Uterus (tissue), 4 donors: ENCODE results near the gene RBM14. TPM values are rescaled to one million over a fixed set of nuclear protein-coding genes. Genes with fewer than 3 reads are reported as not detected.

Experiments used
- DNase-seq, 2 donors: peaks; one replicate each; pipeline ENCODE4 v3.0.0-alpha.2; 2019 to 2020
- H3K27ac ChIP-seq, 2 donors: fragments of 200-600 bp; sonication (generic); 1 replicate in 1 of 2; 2 replicates in 1 of 2; pipeline ENCODE4 v1.5.1; 2016 to 2018
- H3K27me3 ChIP-seq, 2 donors: fragments of 200-600 bp; sonication (generic); one replicate each; pipeline ENCODE4 v1.5.1; 2018 to 2019; ENCODE audit warnings: control low read depth in 1 of 2
- H3K36me3 ChIP-seq, 2 donors: fragments of 200-600 bp; sonication (generic); one replicate each; pipeline ENCODE4 v1.5.1; 2019; ENCODE audit warnings: control low read depth in 1 of 2
- H3K4me1 ChIP-seq, 2 donors: fragments of 200-600 bp; sonication (generic); one replicate each; pipeline ENCODE4 v1.5.1; 2018 to 2019; ENCODE audit warnings: control low read depth in 1 of 2
- H3K4me3 ChIP-seq, 2 donors: fragments of 200-600 bp; sonication (generic); 1 replicate in 1 of 2; 2 replicates in 1 of 2; pipeline ENCODE4 v1.5.1; 2018 to 2019; ENCODE audit warnings: mild to moderate bottlenecking in 1 of 2
- H3K9me3 ChIP-seq, 2 donors: fragments of 200-600 bp; sonication (generic); one replicate each; pipeline ENCODE4 v1.5.1; 2019; ENCODE audit warnings: control low read depth in 1 of 2
- POLR2A ChIP-seq, 2 donors: fragments of 450-650 bp; IDR thresholded peaks; one replicate each; pipeline ENCODE4 v1.6.1; 2016; ENCODE audit warnings: antibody characterized with exemption in 2 of 2, mild to moderate bottlenecking in 1 of 2, moderate library complexity in 1 of 2
- intact Hi-C: fragments of 100-400 bp; cut with DNase I; formaldehyde crosslinking; loops from one replicate; pipeline ENCODE4 v1.15.1; 2023; ENCODE audit warnings: low total_unique reads
- total RNA-seq, 4 donors: library from RNA; depleted of rRNA in 3 of 4; stranded (reverse); fragments of >200 nt in 3 of 4; gene quantifications; one replicate each; pipeline versions ENCODE4 v1.1.0 to v1.2.4, GENCODE V29; 2014 to 2023
- TF ChIP-seq, protein P1 (sequence below), 4 experiments: fragments of 200-600 bp in 2 of 4; fragments of 450-650 bp in 2 of 4; sonication (generic) in 2 of 4; IDR thresholded peaks; one replicate each; pipeline ENCODE4 v1.5.1; 2016 to 2019; ENCODE audit warnings: antibody characterized with exemption in 4 of 4, mild to moderate bottlenecking in 2 of 4, moderate library complexity in 1 of 4
- donor health status: DM: yes; HTN: yes; CAD: no.

RBM14 gene
- total RNA-seq, 4 donors from 2014 or later = 15.1 to 86.4 (median 53.2) TPM

DNA sequence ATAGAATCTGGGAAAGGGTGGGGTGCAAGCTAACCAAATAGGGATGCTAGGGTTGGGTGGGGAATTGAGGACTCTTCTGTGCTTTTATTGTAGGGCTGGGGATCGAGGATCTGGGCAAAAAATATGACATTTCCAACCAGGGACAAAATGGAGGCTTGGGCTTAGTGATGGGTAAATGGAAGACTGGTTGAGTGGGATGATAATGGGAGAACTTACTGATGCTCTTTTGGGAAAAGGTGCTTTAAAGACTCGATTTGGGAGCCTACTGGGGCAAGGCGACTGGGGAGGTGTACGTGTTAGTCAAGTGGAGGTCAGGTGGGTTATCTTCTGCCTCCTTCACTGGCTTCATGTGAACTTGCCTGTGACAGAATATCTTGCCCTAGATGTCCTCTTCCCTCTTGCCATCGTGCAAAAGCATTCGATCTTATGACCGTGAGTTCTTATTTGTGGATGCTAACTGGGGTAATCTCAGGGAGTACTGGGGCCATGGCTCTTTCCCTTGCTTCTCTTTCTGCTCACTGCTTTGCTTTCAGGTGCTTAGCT, 11.7 kb downstream of the RBM14 start:
- Histone ChIP-seq H3K9me3 (no peaks in the 10 kb centered on the region), H3K36me3 (no peaks in the 10 kb centered on the region), H3K27ac (no peak overlapping the region), H3K4me3 (no peak overlapping the region), H3K27me3 (no peaks in the 10 kb centered on the region), H3K4me1 (peaks cover 0 to 3% of the 10 kb centered on the region in 2 donors)
- intact Hi-C loops = no loop called here
- no peak for DNase-seq
- TF ChIP-seq POLR2A (IDR thresholded peaks at IDR 0.05) = no peak
- TF ChIP-seq, protein P1, sequence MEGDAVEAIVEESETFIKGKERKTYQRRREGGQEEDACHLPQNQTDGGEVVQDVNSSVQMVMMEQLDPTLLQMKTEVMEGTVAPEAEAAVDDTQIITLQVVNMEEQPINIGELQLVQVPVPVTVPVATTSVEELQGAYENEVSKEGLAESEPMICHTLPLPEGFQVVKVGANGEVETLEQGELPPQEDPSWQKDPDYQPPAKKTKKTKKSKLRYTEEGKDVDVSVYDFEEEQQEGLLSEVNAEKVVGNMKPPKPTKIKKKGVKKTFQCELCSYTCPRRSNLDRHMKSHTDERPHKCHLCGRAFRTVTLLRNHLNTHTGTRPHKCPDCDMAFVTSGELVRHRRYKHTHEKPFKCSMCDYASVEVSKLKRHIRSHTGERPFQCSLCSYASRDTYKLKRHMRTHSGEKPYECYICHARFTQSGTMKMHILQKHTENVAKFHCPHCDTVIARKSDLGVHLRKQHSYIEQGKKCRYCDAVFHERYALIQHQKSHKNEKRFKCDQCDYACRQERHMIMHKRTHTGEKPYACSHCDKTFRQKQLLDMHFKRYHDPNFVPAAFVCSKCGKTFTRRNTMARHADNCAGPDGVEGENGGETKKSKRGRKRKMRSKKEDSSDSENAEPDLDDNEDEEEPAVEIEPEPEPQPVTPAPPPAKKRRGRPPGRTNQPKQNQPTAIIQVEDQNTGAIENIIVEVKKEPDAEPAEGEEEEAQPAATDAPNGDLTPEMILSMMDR (IDR thresholded peaks at IDR 0.05) = no peak

DNA sequence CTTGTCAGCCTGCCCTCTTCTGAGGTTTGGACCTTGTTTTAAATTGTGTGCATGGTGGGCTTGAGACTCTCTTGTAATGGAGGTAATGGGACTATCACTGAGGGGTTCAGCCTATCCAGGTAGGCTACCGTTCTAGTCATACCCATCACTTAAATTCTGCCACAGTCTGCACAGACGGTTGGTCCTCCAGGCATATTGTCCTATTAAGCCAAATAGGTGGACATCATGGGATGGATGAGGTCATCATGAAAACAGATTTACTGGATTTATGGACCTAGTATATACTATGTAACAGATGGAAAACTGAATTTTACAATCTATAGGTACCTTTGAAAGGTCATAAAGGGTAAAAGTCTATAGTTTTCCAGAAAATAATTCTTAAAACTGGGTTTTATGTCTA, 12.9 kb downstream of the RBM14 start:
- H3K9me3 ChIP-seq = no peaks in the 10 kb centered on the region
- no peak overlapping the region for H3K4me3 ChIP-seq
- no peaks in the 10 kb centered on the region for H3K27me3 ChIP-seq
- H3K36me3 ChIP-seq = no peaks in the 10 kb centered on the region
- no peaks in the 10 kb centered on the region for H3K4me1 ChIP-seq
- intact Hi-C loops = no loop called here
- DNase-seq = no peak
- no peak for TF ChIP-seq POLR2A (IDR thresholded peaks at IDR 0.05)
- TF ChIP-seq, protein P1 (IDR thresholded peaks at IDR 0.05) = no peak
- no peak overlapping the region for H3K27ac ChIP-seq

DNA sequence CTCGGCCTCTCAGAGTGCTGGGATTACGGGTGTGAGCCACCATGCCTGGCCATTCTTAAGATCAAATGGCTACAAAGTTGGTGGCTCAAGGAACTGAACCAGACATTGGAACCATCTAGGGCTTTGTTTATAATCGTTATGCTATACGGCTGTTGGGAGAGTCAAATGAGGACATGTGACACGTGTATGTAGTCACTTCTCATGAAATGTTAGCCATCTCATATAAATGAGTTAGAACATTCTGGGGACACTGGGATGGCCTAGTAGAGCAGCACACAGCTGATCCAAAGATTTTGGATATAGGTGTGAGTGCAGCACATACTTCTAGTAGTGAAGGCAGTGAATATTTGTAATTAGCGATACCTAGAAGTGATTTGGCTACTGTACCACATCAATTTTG, 15.5 kb downstream of the RBM14 start:
- DNase-seq = no peak
- intact Hi-C loops = no loop called here
- H3K4me1 ChIP-seq = no peaks in the 10 kb centered on the region
- no peak overlapping the region for H3K27ac ChIP-seq
- H3K9me3 ChIP-seq = no peaks in the 10 kb centered on the region
- H3K4me3 ChIP-seq = no peak overlapping the region
- TF ChIP-seq, protein P1 (IDR thresholded peaks at IDR 0.05) = no peak
- TF ChIP-seq POLR2A (IDR thresholded peaks at IDR 0.05) = no peak
- no peaks in the 10 kb centered on the region for H3K36me3 ChIP-seq
- no peaks in the 10 kb centered on the region for H3K27me3 ChIP-seq

DNA sequence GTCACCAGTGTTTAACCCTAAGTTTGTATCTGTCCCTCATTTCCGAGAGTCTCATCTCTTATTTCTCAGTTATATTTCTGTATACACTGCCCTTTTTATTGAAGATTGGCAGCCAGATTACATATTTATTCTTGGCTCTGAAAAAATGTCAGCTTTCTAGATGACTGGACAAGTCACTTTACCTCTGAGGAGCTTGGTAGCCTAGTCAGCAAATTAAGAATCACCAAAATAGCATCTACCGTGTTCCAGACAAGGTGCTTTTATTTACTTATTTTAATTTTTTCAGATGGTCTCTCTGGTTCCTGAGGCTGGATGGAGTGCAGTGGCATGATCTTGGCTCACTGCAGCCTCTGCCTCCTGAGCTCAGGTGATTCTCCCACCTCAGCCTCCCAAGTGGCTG, 16.5 kb downstream of the RBM14 start:
- H3K4me1 ChIP-seq = peaks cover 0 to 8% of the 10 kb centered on the region in 2 donors
- TF ChIP-seq POLR2A (IDR thresholded peaks at IDR 0.05) = no peak
- TF ChIP-seq, protein P1 (IDR thresholded peaks at IDR 0.05) = no peak
- no peaks in the 10 kb centered on the region for H3K9me3 ChIP-seq
- no peak overlapping the region for H3K4me3 ChIP-seq
- intact Hi-C loops = no loop called here
- no peaks in the 10 kb centered on the region for H3K27me3 ChIP-seq
- no peaks in the 10 kb centered on the region for H3K36me3 ChIP-seq
- no peak overlapping the region for H3K27ac ChIP-seq
- no peak for DNase-seq

DNA sequence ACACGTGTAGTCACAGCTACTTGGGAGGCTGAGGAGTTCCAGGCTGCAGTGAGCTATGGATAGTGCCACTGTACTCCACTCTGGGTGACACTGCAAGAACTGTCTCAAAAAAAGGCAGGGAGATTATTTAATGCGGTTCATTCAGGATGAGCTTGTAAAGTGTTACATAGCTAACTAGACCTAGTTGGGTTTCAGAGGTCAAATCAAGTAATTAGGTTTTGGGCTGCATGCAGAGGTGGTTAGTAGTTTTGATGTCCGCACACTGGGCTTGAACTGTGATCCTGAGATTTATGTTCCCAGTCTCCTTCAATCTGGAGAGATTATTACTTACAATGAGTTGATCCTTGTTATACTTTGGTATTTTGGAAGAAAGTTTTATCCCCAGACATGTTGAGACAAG, 20.0 kb downstream of the RBM14 start:
- Histone ChIP-seq H3K36me3 (no peaks in the 10 kb centered on the region), H3K4me1 (peaks cover 17 to 22% of the 10 kb centered on the region in 2 donors), H3K27me3 (no peaks in the 10 kb centered on the region), H3K9me3 (no peaks in the 10 kb centered on the region), H3K4me3 (no peak overlapping the region), H3K27ac (no peak overlapping the region)
- intact Hi-C loops = no loop called here
- no peak for TF ChIP-seq POLR2A (IDR thresholded peaks at IDR 0.05)
- DNase-seq = no peak
